NCI-H1930 (cell line): ENCODE results near the gene SPATA33.
"Not testable (repeated sequence)": the region's sequence is repeated elsewhere in the genome, so short reads cannot be mapped to it uniquely, and the experiment has no call there.

Experiments used
- DNase-seq, 2 experiments: peaks; one replicate each; lab custom pipeline; 2025; lab: John Stamatoyannopoulos, UW

SPATA33 gene

GRCh38 chr16:89629827-89630610, 27.6 kb upstream of the SPATA33 start:
- DNase-seq, result no peak

- no peak for DNase-seq
Observed at GRCh38 chr16:89633064-89633631, 24.5 kb upstream of the SPATA33 start.

GRCh38 chr16:89634463-89635385, 22.9 kb upstream of the SPATA33 start:
- not testable (repeated sequence) for DNase-seq

DNA sequence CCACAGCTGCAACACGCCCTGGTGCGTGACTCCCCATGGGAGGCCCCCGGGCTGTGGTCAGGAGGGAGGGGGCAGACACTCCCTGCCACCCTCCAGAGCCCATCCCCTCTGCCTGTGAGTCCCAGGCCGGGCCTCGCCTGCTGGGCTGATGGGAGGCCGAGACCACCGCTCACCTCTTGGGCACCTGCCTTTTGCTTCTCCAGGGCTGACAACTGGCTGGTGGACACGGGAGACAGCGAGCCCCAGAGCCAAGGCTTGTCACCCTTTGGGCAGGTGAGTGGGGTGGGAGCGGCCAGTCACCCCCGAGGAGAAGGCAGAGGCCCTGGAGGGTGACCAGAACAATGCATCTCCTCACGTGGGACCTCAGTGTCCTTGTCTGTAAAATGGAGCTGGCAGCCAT, 21.0 kb upstream of the SPATA33 start:
- DNase-seq, result no peak

GRCh38 chr16:89637379-89637778, 20.3 kb upstream of the SPATA33 start:
- no peak for DNase-seq

GRCh38 chr16:89638455-89638854, 19.2 kb upstream of the SPATA33 start:
- DNase-seq, result no peak

- DNase-seq, result no peak
Observed at GRCh38 chr16:89639385-89639784, 18.3 kb upstream of the SPATA33 start.

DNA sequence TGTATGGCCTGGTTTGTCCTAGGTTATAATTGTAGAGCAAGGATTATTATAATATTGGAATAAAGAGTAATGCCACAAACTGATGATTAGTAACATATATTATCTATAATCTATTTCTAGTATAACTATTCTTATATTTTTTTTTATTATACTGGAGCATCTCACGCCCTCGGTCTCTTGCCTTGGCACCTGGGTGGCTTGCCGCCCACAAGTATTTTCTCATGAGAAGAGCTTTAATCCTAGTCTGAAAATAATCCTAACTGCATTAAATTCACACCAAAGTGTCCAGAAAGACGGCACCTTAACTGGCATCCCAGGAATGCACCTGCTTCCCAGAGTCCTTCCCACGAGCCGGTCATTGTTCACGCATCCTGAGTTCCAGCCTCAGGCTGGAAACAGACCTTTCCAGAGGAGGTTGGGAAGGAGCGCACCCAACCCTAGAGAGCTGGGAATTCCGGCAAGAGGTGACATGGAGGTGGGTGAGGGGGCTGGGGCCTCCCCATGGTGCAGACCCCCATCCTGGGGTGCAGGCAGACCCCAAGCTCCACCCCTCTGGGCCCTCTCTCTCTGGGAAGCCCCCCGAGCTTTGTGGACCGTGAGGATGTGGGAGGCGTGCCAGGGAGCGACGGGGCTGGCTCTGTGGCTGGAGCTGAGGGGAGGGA, 16.0 kb upstream of the SPATA33 start:
- no peak for DNase-seq

GRCh38 chr16:89642574-89642973, 15.1 kb upstream of the SPATA33 start:
- DNase-seq, result no peak

DNA sequence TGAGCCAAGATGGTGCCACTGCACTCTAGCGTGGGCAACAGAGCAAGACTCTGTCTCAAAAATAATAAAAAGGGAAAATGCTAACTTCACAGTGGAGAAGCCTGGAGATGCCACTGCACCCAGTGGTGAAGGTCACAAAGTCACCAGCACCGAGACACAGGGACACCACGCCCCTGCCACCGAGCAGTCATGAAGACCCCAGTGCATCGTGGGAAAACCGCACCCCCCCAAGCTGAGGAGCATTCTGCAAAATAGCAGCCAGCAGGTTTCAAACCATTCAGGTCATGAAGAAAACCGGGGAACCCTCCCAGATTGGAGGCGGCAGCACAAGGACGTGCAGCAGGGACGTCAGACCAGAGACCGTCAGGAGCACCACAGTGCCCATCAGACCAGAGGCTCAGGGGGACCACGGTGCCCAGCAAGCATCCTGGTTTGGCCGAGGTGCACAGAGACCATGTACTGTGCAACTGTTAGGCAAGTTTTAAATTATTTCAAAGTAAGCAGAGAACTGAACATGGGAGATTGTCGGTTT, 13.8 kb upstream of the SPATA33 start:
- DNase-seq, result no peak

GRCh38 chr16:89645122-89645521, 12.5 kb upstream of the SPATA33 start:
- DNase-seq, result no peak

DNA sequence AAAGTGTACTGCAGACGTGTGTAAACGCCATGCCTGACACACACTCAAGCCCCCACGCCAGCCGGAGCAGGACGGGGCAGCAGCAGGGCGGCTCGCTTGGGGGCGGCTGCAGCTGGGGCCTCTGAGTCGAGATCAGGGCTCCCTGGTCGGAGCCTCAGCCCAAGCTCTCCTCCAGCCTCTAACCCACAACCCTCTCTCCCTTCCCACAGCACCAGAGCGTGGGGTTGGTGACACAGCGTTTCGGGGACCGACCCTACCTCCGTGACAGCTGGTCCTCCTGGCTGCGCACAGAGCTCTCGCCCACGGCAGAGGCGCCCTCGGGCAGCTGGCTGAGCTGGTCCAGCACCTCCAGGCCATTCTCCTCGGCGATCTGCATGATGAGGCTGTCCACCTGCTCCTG, 11.4 kb upstream of the SPATA33 start:
- DNase-seq, result no peak

DNA sequence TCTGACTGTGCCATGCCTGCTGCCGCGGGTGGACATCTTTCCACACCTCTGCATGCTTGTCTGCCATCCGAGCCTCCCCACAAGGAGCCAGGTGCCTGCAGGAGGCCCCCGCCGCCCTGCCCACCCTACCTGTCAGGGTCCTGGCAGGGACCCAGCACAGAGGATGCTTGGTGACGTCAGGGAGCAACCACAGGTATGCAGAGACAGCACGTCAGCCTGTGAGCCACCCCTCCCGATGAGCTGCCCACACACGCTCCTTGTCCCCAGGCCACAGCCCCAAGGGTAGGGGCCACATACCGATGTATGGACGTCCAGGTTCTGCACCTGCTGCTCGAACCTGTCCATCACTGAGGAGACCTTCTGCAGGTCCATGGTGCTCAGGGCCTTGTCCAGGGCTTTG, 10.7 kb upstream of the SPATA33 start:
- DNase-seq, result no peak

DNA sequence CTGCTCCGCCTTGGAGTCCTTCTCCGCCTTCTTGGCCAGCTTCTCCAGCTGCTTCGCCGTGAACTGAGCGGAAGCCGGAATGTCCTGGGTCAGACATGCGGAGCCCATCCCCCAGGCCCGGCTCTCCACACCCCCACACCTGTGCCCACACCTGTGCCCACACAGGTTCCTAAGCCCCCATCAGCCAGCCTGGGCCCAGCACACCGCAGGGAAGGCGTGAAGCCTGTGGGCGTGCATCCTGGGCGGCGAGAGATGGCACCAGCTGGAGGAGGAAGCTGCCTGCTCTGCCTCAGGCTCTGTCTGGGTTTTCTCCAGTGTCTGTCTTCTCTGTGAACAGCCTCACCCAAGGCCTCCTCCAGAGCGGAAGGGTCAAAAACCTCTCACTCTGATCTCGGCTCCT, 6.1 kb upstream of the SPATA33 start:
- no peak for DNase-seq

DNA sequence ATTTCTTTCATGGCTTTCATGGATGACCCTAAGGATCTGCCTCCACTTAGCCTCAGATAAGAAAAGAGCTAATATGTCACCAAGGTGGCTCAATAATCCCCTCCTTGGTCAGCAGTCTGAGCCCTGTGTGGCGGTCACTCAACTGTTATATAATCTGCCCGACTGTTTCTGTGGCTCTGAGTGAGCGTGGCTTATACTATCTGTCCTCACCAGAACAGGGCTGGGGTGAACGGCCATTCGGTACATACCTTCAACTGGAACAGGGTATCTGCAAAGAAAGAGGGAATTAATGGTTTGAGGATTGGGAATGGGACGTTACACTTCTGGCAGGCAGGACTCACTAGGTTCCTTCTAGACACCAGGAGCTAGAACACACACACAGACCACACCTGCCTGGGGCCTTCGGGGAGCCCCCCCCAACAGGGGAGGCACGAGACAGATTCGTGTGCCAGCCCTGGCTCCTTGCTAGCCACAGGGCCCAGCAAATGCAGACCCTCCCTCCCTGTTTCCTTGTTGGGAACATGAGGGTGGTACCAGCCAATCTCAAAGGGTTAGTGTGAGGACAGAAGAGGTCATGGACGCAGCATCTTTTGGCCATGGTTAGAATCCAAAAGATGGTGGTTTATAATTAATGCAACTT, 3.9 kb upstream of the SPATA33 start:
- DNase-seq, result no peak

DNA sequence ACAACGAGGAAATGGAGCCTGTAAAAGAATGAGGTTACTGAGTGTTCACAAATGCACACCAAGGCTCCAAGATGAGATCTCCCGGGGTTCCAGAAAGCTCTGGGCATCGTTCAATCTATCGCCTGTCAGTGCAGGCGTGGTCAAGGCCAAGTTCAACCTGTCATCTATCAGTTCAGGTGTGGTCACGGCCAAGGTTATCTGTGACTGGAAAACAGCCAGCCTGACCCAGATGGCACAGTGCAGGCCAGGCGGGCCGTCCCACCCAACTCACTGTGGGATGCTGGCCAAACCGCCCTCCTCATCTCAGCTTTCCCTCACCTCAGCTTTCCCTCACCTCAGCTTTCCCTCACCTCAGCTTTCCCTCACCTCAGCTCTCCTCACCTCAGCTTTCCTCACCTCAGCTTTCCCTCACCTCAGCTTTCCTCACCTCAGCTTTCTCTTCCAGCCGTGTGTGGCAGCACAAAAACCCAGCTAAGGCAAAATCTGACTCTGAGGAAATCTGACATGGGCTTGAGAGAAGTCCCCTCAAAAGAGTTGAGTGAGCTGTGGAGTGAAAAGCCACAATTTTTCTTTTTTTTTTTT, 2.5 kb upstream of the SPATA33 start:
- DNase-seq, result no peak

DNA sequence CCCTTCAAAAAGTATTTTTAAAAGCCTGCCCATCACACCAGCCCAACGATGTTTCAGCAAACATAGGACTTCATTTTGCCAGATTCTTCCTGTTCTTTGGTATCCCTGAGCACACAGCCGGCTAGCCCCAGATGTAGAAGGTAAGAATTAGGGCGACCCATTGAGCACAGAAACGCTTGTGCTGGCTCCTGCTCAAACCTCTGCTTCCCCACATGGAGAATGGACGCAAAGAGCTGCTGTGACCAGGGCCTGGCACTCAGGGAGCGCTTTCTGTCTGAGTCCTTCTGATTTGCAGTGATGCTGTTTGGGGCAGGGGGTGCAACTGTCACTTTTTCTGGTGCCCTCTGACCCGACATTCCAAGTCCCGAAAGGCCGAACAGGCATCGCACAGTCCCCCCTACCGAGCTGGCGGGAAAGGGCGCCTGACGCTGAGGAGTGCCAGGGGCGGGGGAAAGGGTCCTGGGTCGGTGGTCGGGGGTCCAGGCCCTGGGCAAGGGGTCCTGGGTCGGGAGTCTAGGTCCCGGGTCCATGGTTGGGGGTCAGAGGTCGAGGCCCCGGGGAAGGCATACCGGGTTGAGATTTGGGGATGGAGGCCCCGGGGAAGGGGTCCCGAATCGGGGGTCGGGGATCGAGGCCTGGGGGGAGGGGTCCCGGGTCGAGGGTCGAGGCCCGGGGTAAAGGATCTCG, 1.1 kb upstream of the SPATA33 start:
- DNase-seq, result no peak

- DNase-seq, result no peak
Observed at GRCh38 chr16:89658221-89658879, 714 bp downstream of the SPATA33 start.

DNA sequence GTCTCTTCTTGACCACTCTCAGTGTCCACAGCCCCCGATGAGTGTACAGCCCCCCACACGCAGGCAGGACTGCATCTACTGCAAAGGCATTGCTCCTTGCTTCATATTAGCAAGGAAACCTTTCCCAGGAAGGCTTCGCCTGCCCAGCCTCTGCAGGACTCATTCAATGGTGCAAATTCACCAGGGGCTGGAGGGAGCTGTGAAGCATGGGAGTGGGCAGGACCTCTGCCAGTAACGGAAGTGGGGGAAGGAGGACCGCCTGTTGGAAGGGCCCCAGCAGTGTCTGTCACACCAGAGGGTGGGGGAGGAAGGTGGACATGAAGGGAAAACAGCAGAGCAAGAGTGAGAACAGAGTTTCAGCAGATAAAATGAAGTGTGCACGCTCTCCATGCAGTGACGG, 2.5 kb downstream of the SPATA33 start:
- DNase-seq, result no peak

DNA sequence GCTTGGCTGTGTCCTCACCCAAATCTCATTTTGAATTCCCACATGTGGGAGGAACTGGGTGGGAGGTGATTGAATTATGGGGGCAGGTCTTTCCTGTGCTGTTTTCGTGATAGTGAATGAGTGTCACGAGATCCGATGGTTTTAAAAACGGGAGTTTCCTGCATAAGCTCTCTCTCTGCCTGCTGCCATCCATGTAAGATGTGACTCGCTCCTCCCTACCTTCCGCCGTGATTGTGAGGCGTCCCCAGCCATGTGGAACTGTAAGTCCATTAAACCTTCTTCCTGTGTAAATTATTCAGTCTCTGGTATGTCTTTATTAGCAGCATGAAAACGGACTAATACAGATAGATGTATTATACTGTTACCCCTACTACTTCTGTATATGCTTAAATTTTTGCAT, 3.6 kb downstream of the SPATA33 start:
- no peak for DNase-seq
